ENCODE measurements around the gene LURAP1L.

LURAP1L gene

DNA sequence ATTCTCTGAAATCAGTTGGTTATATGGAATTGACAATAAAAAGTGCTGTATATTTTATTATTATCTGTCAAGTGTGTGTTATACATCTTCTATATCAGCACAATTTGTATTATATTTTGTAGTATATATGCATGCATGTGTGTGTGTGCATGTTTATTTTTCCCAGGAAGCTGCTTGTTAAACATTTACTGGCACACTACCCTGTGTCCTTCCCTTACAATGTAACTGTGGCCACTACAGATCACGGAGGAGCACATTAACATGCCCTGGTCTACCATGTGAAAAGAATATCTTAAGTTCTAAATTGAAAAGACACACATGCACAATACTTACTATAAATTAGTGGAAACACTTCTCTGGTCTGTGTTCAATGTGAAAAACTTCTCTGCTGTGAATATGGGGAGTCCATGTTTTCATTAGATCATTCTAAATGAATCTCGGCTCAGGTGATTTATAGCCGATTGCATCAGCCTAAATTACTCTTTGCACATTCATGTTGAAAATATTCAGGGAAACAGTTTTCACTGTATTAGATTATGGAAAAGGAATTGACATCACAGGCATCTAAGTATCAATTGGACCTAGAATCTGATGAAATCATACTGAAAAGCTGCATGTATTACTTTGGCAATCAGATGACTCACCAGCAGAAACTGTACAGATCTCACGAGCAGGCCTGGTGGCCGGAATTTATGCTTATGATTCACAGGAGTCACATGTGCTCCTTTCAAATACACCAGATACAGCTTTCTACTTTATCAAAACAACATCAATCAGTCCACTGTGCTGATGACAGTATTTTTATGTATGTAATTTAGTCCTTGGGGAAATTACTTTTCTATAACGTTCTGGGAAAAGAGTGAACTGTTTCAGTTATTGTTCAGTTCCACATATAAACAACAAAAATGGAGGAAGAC, 39.4 kb downstream of the LURAP1L start:
- no peak for DNase-seq (ENCODE audit: low spot score)

DNA sequence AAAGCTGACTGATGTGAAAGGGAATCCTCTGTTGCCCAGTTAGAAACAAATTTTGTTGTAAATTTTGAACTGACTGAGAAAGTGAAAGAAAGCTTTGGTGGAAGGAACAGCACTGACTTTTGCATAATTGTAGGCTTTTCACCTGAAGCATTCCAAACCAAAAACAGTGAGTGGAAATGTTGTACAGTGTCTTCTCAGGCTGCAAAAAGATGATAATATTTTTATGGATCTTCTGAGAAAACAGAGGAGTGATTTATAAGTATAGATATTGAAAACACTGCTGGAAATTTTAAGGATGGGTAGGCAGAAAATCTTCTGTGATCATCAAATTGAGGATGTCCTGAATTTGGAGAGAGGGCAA, 40.0 kb downstream of the LURAP1L start:
- DNase-seq (ENCODE audit: low spot score): no peak

DNA sequence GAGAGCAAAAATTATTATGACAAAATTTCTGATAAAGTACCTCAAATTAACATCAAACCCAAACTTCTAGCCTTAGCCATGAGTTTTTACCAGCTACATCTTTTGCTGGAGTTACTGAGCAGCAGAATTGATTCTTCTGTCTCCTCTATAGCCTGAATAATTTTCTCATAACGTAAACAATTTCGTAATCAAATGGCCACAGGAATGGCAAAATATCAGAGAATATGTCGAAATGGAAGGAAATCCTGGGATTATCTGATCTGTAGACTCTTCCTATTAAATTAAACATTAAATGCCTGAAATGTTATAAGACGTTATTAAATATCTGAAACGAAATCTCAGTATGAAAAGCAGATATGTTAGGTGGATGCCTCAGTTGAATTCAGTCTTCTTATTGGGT, 41.1 kb downstream of the LURAP1L start:
- DNase-seq (ENCODE audit: low spot score): no peak

DNA sequence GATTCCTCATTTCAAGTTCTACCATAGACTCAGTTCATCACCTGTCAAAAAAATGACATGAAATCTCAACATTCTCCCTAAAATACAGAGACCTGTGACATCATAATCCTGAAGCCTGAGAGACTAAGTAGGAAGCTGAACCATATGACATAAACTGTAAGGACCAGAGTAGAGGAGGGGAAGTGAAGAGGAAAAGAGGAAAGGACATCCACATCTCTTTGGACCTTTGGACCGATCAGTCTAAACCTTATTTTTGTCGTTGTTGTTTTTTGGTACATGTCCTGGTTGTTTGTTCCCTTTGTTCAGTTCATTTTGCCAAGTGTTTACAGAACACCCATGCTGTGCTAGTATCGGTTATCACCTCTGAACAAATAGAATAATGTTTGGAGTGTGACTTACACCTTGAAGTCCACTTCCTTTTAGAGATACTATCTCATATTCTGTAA, 41.9 kb downstream of the LURAP1L start:
- no peak for DNase-seq (ENCODE audit: low spot score)

DNA sequence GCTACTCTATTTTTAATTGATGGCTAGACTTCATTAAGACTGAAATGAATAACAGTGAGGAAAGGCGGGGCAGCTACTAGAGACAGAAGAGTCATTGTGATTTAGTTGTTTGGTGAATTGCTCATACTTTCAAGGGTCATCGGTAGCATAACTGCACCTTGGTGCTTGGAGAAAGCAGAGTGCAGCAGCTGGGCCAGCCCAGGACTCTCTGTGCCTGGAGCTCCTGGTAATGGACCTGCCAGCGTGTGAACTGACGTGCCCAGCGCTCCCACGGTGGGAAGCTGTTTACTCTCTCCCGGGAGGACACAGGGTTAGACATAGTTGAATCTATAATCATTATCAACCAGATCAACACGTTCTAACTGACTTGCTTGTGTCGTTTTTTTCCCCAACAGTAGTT, 42.9 kb downstream of the LURAP1L start:
- DNase-seq (ENCODE audit: low spot score): no peak

DNA sequence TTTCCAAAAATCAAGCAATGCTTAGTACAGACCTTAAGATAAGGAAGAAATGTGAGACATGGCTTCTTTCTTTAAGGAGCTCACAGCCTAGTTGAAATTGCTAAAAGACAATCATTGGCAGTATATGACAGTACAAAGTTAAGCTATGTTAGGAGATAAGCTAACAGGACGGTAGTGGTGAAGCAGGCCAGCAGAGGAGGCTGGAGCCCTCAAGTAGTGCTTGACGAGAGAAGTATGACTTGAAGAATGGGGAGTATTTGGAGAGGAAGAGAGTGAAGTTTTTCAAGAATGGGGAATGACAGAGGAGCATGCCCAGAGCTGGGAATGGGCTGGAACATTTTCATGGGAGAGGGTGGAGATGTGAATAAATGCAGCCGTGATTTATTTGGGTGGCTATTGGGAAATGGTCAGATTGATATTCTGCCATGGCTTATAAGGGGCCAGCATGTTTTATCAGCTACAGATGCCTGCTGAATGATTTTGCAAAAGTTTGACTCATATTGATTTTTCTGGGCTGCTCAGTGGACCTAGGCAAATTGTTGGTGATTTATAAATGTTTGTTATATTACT, 43.7 kb downstream of the LURAP1L start:
- DNase-seq (ENCODE audit: low spot score): no peak

DNA sequence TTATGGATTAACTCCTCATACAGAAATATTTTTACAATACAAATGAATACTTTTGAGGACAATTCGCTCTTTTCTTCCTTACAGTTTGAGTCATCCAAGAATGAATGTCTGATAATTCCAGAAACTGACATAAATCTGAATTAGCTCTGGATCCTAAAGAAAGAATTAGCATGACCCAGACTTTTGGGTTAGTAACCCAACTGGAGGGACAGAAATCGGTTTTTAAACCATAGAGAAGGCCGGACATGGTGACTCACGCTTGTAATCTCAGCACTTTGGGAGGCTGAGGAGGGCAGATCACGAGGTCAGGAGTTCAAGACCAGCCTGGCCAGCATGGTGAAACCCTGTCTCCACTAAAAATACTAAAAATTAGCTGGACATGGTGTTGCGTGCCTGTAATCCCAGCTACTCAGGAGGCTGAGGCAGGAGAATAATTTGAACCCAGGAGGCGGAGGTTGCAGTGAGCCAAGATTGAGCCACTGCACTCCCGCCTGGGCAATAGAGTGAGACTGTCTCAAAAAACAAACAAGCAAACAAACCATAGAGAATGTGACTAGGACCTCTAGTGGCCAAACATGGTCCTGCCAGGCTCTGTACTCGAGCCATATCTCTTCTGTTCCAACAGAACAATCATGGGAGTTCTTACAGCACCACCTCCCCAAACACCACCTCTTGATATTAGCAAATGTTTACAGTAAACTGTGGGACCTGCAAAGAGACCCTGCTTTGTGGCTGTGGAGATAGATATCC, 44.8 kb downstream of the LURAP1L start:
- DNase-seq (ENCODE audit: low spot score): no peak

DNA sequence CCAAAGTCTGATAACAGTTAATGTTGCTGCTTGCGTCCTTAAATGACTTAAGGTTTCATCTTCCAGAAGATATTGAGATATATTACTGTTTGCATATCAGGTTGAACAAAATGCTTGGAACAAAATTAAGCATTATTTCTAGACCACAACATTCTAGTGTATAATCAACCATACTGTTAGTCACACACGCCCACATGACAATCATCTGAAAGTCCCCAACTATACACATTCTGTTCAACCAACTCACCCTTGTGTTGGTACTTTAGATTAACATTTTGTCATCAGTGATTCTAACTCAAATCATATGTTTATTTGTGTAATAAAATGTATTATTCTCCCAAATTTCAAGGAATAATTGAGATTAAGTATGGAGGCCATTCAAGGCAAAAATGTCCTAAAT, 47.3 kb downstream of the LURAP1L start:
- DNase-seq (ENCODE audit: low spot score): no peak

DNA sequence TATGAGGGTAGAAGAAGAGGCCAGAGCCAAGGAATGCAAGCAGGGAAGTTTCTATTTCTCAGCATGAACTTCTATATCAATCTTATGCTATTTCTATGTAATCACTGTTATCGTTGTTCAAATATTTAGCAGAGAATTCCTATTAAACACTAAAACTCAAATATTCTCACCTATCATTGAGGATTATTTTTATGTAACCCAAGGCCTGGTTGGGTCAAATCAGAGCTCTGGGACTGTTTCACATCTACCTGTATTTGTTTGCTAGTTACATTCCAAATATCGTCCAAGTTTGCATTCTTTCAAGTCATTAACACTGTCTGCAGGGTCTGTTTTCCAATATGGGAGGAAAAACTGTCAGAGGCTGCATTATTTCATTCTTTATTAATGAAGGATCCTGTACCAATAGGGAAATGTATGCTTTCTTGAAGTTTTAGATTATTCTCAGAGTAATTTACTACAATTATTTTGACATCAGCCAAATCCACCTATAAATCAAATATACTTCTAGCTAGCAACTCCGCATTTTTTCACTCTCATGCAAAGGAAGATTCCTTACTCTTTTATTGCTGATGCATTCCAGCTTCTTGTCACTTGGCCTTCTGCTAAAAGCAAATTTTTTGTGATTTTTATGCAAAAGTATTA, 52.2 kb downstream of the LURAP1L start:
- no peak for DNase-seq (ENCODE audit: low spot score)

DNA sequence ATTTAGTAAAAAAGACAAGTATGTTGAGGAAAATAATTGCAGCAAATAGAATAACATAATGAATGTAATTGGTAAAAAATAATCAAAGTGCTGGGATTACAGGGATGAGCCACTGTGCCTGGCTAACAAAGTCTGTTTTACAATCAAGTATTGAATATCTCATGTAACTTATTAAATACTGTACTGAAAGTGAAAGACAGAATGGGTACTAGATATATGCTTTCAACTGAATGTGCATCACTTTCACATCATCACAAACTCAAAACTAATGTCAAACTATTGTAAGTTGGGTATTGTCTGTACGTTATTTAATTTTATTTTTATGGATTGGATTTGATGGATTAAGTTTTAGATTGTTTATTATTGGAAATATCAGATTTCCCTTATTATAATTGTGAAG, 58.9 kb downstream of the LURAP1L start:
- DNase-seq (ENCODE audit: low spot score): no peak

DNA sequence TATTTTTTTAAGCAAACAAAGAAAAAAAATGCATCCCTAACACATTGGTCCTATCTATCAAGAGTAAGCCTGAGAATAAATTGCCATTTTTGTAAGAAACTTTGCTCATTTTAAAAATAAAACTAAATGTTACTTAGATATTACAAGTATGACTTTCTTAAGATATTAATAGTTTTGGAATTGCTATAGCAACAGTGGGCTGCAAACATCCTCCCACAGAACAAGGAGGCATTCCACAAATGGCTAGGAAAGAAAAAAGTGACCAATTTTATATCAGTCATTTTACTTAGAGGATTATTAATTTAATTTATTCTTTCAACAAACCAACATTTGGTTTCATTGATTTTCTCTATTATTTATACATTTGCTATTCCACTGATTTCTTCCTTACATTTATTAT, 63.7 kb downstream of the LURAP1L start:
- DNase-seq (ENCODE audit: low spot score): no peak

DNA sequence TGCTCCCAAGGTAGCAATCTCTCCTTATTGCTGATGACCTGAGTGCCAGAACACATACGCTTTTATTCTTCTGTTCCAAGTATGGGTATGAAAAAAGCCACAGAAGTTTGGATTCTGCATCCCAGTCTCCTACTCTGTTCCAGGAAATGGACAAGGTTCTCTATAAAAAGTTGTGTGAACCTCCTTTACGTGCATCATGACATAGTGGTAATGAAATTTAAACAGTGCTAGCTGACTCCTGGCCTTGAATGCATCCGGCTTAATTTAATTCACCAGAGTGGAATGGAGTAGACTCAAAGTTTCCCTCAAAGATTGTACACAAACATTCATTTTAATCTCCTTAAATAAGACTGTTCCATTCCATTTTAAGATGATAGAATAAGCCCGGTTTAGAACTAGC, 68.9 kb downstream of the LURAP1L start:
- no peak for DNase-seq (ENCODE audit: low spot score)

DNA sequence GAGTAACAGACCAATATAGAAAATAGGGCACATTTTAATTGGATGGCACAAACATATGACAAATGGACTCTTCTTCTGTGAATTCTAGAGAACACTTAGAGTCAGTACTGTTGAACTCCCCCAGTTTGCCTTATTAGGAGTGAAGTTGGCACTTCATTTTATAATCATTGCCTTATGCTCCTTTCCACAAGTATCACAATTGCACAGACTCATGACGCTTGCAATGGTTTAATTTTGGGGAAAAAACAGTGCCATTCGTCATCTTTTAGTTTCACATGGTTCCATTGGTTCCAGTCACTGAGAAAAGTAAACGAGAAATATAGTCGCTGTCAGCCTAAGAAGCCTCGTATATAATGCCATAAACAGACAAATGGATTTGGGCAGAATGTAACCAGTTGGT, 71.2 kb downstream of the LURAP1L start:
- no peak for DNase-seq (ENCODE audit: low spot score)

DNA sequence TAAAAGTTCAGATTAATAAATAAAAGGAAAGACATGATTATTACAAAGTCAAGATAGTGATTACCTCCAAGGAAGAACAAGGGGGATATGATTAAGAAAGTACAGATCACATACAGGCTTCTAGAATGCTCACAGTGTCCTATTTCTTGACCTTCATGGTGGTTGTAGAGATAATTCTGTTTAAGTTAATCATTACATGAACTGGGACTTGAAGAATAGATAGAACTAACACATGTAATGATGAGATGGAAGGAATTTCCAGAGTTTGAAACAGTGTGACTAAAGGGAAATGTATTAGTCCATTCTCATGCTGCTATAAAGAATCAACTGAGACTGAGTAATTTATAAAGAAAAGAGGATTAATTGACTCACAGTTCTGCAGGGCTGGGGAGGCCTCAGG, 72.7 kb downstream of the LURAP1L start:
- DNase-seq (ENCODE audit: low spot score): no peak

DNA sequence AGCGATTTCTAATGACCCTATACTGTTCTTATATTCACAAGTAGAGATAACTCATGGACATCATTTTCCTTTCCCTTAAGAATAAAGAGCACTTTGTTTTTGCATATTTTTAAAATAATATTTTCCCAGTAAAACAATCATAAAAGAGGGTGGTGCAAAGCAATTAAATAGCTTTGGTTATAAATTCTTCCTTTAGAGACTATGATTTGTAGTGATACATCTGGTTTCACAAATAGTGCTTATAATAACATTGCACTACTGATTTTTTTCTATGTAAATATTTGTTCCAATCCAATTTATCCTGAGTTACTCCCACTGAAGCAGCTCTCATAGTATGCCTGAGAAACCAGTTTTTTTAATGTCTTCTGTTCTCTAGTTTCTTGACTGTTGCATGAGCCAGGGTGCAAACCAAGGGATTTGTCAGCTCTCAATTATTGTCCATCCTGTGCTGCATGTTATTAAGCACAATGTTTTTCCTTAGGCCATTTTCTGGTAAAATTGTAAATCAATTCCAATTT, 74.7 kb downstream of the LURAP1L start:
- no peak for DNase-seq (ENCODE audit: low spot score)

DNA sequence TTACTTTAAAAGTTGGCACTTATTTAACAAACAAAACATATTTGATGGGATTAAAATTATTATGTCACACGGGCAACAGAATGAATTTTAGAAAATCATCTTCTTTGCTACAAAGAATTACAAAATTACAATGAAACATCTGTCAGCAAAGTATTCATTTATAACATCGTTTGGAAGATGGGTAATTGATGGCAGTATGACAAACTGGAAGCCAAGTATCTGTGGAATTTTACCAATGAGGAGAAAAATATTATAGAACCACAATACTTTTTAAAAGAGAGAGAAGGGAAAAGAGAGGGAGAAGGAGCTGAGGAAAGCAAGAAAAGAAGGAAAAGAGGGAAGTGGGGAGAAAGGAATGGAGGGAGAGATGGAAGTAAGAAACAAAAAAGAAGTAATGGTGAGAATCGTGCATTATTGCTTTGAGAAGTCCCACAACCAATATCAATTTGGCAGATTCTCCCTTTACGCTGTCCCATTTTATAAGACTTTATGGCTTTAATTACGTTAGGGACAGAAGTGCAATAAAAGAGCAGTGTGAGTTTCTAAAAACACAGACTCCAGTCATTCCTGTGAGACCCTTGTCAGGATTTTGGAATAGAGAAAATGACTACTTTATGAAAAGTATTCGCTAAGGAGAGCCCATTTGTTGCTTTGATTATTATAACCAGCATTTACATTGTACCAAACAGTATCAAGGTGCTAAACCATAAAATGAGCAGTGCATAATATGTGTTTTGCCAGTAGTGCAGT, 76.7 kb downstream of the LURAP1L start:
- DNase-seq (ENCODE audit: low spot score): no peak

DNA sequence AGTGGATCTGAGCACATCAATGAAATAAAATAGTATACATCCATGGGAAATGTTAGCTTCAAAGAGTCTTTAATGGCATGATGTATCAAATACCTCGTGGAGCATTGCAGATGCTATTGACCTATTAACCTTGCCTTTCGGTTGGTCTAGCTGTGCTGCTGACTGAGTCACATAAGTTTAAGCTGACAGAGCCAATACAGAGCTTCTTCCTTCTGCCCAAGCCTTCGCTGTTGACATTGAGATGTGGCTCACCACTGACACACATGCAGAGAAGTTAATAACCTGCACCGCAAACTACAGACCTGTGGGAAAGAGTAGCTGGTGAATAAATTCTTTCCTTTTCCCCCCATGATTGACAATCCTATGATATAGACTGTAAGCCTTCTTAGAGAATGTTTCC, 78.2 kb downstream of the LURAP1L start:
- DNase-seq (ENCODE audit: low spot score): no peak

DNA sequence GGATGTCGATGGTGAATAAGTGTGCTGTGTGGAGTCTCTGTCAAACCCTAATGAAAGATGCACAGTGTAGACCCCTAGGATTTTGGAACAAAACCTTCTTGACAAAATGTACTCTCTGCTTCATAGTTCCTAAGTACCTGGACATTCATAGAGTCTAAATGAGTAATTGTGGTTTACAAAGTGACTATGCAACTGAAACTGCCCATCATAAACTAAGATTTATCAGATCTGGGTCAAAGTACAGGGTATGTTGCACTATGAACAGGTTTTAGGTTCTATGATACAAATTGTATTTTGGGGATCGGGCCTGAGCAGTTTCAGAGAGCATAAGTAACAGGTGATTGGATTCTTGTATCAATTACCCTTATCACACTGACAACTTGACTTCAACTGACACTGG, 79.4 kb downstream of the LURAP1L start:
- DNase-seq (ENCODE audit: low spot score): no peak

DNA sequence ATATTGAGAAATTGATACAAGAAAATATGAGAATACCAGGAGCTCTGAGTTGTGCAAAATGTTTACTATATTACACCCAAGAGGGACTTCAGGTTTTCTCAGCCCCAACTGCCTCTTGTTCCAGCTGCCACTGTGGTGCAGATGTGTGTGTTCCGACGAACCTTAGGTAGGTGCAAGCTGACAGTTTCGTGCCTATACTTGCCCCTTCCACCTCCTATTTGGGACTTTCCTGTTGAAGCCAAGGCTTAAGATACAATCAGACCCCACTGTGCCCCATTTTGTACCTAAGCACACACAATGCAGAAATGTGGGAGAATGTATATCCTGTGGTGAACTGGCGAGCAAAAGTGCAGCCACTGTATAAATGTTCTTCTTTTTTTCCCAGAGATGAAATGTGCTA, 80.2 kb downstream of the LURAP1L start:
- DNase-seq (ENCODE audit: low spot score): no peak

DNA sequence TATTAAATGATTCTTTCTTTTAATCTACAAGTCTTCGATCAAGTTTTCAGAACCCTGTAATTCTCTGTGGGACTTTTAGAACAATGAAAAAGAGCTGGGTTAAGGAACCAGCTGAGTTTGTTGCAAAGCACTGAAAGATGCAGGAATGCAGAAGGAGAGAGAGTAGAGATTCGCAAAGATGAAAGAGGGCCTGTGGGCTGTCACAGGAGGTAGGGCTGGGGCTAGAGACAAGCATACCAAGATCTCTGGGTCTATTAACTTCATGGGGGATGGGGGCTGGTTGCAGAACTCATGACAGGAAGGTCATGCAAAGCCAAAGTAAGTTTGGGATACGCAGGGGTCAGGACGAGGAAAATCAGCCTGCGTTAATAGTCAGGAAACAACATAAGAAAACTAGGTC, 81.8 kb downstream of the LURAP1L start:
- DNase-seq (ENCODE audit: low spot score): no peak

DNA sequence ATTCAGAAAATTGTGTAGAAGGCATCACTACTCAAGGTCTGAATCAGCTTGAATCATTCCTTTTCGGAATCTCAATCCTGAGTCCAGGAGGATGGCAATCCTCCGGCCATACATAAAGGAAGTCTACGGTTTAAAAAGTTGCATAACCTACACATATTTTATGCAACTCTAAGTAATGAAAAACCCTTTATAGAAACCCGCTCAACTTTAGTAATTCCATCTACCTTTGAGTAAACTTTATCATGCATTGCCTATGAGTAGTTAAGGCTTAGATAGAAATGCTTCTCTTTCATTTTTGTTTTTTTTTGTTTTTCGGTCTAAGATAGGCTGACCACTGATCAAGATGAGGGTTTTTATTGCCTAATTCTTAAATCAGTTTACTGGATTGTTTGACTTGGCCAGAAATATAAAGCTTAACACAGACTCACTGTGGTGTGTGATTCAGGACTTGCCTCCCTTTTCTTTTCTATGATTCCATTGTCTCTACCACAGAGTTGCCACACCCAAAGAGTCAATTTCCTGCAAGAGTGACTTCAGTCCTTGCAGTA, 85.0 kb downstream of the LURAP1L start:
- DNase-seq (ENCODE audit: low spot score): no peak

Measured in HuH-7.5 (cell line).